Muscle layer of colon (tissue), 2 donors: ENCODE results near the gene APOBEC2.

ENCODE experiments used
- H3K27ac ChIP-seq: one replicate; pipeline ENCODE4 v1.7.0; 2013; ENCODE audit warnings: low read depth, mild to moderate bottlenecking, low read length, moderate library complexity
- H3K27me3 ChIP-seq, 2 donors: one replicate each; pipeline ENCODE4 v1.7.0; 2013; ENCODE audit warnings: low read length in 2 of 2, mild to moderate bottlenecking in 2 of 2; ENCODE audit not compliant: insufficient read depth in 2 of 2, control insufficient read depth in 1 of 2
- H3K36me3 ChIP-seq: one replicate; pipeline ENCODE4 v1.7.0; 2013; ENCODE audit warnings: mild to moderate bottlenecking, low read length; ENCODE audit not compliant: insufficient read depth
- H3K4me1 ChIP-seq: one replicate; pipeline ENCODE4 v1.7.0; 2013; ENCODE audit warnings: mild to moderate bottlenecking, low read length; ENCODE audit not compliant: insufficient read depth
- H3K4me3 ChIP-seq, 2 donors: one replicate each; pipeline ENCODE4 v1.7.0; 2013; ENCODE audit warnings: low read length in 2 of 2, low read depth in 1 of 2, mild to moderate bottlenecking in 1 of 2, moderate library complexity in 1 of 2
- H3K9ac ChIP-seq: one replicate; pipeline ENCODE4 v1.7.0; 2013; ENCODE audit warnings: low read length
- H3K9me3 ChIP-seq: one replicate; pipeline ENCODE4 v1.7.0; 2013; ENCODE audit warnings: mild to moderate bottlenecking, low read length
- donor health status: abdominal sarcoma.
- donor health status: Adenocarcinoma of cecum.

The APOBEC2 gene

GRCh38 chr6:41049955-41050354 is 3.0 kb upstream of the APOBEC2 start:
- Histone ChIP-seq H3K9ac (no peak overlapping the region), H3K9me3 (no peaks in the 10 kb centered on the region), H3K36me3 (no peaks in the 10 kb centered on the region), H3K4me3 (no peak overlapping the region), H3K27ac (no peak overlapping the region), H3K27me3 (no peaks in the 10 kb centered on the region), H3K4me1 (peaks cover 24% of the 10 kb centered on the region)

- Histone ChIP-seq H3K36me3 (no peaks in the 10 kb centered on the region), H3K27ac (no peak overlapping the region), H3K4me3 (no peak overlapping the region), H3K27me3 (no peaks in the 10 kb centered on the region), H3K9ac (no peak overlapping the region), H3K9me3 (no peaks in the 10 kb centered on the region), H3K4me1 (peaks cover 30% of the 10 kb centered on the region)
Measured at GRCh38 chr6:41050536-41050935, 2.5 kb upstream of the APOBEC2 start.

GRCh38 chr6:41051873-41052272 is 1.1 kb upstream of the APOBEC2 start:
- Histone ChIP-seq H3K9ac (no peak overlapping the region), H3K36me3 (no peaks in the 10 kb centered on the region), H3K4me1 (peaks cover 43% of the 10 kb centered on the region), H3K27ac (no peak overlapping the region), H3K9me3 (no peaks in the 10 kb centered on the region), H3K27me3 (no peaks in the 10 kb centered on the region), H3K4me3 (no peak overlapping the region)

GRCh38 chr6:41054511-41054910 is 1.5 kb downstream of the APOBEC2 start:
- no peak overlapping the region for H3K4me3 ChIP-seq
- H3K27me3 ChIP-seq: no peaks in the 10 kb centered on the region
- no peaks in the 10 kb centered on the region for H3K36me3 ChIP-seq
- H3K4me1 ChIP-seq: peaks cover 57% of the 10 kb centered on the region
- H3K27ac ChIP-seq: peak overlapping the region; percentile 27
- H3K9ac ChIP-seq: no peak overlapping the region
- H3K9me3 ChIP-seq: no peaks in the 10 kb centered on the region

- H3K27ac ChIP-seq: peak overlapping the region; percentile 27
- H3K27me3 ChIP-seq: no peaks in the 10 kb centered on the region
- no peaks in the 10 kb centered on the region for H3K9me3 ChIP-seq
- peaks cover 56% of the 10 kb centered on the region for H3K4me1 ChIP-seq
- H3K36me3 ChIP-seq: no peaks in the 10 kb centered on the region
- H3K4me3 ChIP-seq: no peak overlapping the region
- H3K9ac ChIP-seq: no peak overlapping the region
Measured at GRCh38 chr6:41055149-41055548, 2.1 kb downstream of the APOBEC2 start.

GRCh38 chr6:41056768-41057490 is 3.9 kb downstream of the APOBEC2 start:
- peaks cover 56% of the 10 kb centered on the region for H3K4me1 ChIP-seq
- no peak overlapping the region for H3K4me3 ChIP-seq
- no peaks in the 10 kb centered on the region for H3K27me3 ChIP-seq
- H3K27ac ChIP-seq: peak overlapping the region; percentile 67
- no peaks in the 10 kb centered on the region for H3K9me3 ChIP-seq
- H3K36me3 ChIP-seq: no peaks in the 10 kb centered on the region
- no peak overlapping the region for H3K9ac ChIP-seq

GRCh38 chr6:41058783-41059181 is 5.8 kb downstream of the APOBEC2 start:
- H3K4me3 ChIP-seq: no peak overlapping the region
- H3K36me3 ChIP-seq: no peaks in the 10 kb centered on the region
- no peak overlapping the region for H3K9ac ChIP-seq
- H3K27ac ChIP-seq: peak overlapping the region; percentile 0
- no peaks in the 10 kb centered on the region for H3K27me3 ChIP-seq
- no peaks in the 10 kb centered on the region for H3K9me3 ChIP-seq
- peaks cover 40% of the 10 kb centered on the region for H3K4me1 ChIP-seq

GRCh38 chr6:41059556-41059955 is 6.6 kb downstream of the APOBEC2 start:
- Histone ChIP-seq H3K4me3 (no peak overlapping the region), H3K27ac (no peak overlapping the region), H3K27me3 (no peaks in the 10 kb centered on the region), H3K4me1 (peaks cover 40% of the 10 kb centered on the region), H3K36me3 (no peaks in the 10 kb centered on the region), H3K9me3 (no peaks in the 10 kb centered on the region), H3K9ac (no peak overlapping the region)

- no peaks in the 10 kb centered on the region for H3K9me3 ChIP-seq
- no peak overlapping the region for H3K4me3 ChIP-seq
- H3K27ac ChIP-seq: no peak overlapping the region
- peaks cover 24% of the 10 kb centered on the region for H3K4me1 ChIP-seq
- H3K27me3 ChIP-seq: no peaks in the 10 kb centered on the region
- no peak overlapping the region for H3K9ac ChIP-seq
- H3K36me3 ChIP-seq: no peaks in the 10 kb centered on the region
Measured at GRCh38 chr6:41061196-41061726, 8.3 kb downstream of the APOBEC2 start.

GRCh38 chr6:41062056-41062455 is 9.1 kb downstream of the APOBEC2 start:
- Histone ChIP-seq H3K27me3 (no peaks in the 10 kb centered on the region), H3K36me3 (peaks cover 1% of the 10 kb centered on the region), H3K9ac (no peak overlapping the region), H3K27ac (no peak overlapping the region), H3K4me3 (no peak overlapping the region), H3K9me3 (no peaks in the 10 kb centered on the region), H3K4me1 (peaks cover 21% of the 10 kb centered on the region)

- Histone ChIP-seq H3K4me1 (peaks cover 10% of the 10 kb centered on the region), H3K36me3 (peaks cover 14% of the 10 kb centered on the region)
Measured at GRCh38 chr6:41063884-41064285, 10.9 kb downstream of the APOBEC2 start.

GRCh38 chr6:41064841-41065240 is 11.8 kb downstream of the APOBEC2 start:
- Histone ChIP-seq H3K9ac (no peak overlapping the region), H3K36me3 (peaks cover 18% of the 10 kb centered on the region), H3K4me1 (peaks cover 5% of the 10 kb centered on the region), H3K4me3 (no peak overlapping the region), H3K27ac (no peak overlapping the region), H3K9me3 (no peaks in the 10 kb centered on the region), H3K27me3 (no peaks in the 10 kb centered on the region)

More at GRCh38 chr6:41063884-41064285, 10.9 kb downstream of the APOBEC2 start:
- Histone ChIP-seq H3K27me3 (no peaks in the 10 kb centered on the region), H3K9me3 (no peaks in the 10 kb centered on the region), H3K27ac (no peak overlapping the region), H3K4me3 (no peak overlapping the region), H3K9ac (no peak overlapping the region)
